Bone marrow (tissue), 2 donors: Measurements from ENCODE around the gene FAM186B.
A peak's percentile ranks its signal among the peaks of the same experiment; 100 is the strongest.

Source experiments
- DNase-seq, 2 donors: peaks; one replicate each; lab custom pipeline; 2025; lab: John Stamatoyannopoulos, UW

The FAM186B gene

GRCh38 chr12:49567611-49568441, 37.6 kb downstream of the FAM186B start, which contains the start of gene MCRS1:
MCRS1 (minus strand) TSS chr12:49568142; CDS start chr12:49566731, 1,411 bp downstream.
- DNase-seq = peak; percentile 90 to 92

GRCh38 chr12:49567302-49567610, 38.2 kb downstream of the FAM186B start:
- DNase-seq = no peak

GRCh38 chr12:49566361-49566760, 39.1 kb downstream of the FAM186B start:
- no peak for DNase-seq

GRCh38 chr12:49565406-49566265, 39.8 kb downstream of the FAM186B start:
- no peak for DNase-seq

GRCh38 chr12:49564686-49565405, 40.6 kb downstream of the FAM186B start:
- no peak for DNase-seq

GRCh38 chr12:49563951-49564685, 41.3 kb downstream of the FAM186B start:
- no peak for DNase-seq

- DNase-seq = no peak
Measured at GRCh38 chr12:49562831-49563230, 42.6 kb downstream of the FAM186B start.

GRCh38 chr12:49562233-49562632, 43.2 kb downstream of the FAM186B start:
- no peak for DNase-seq

- DNase-seq = no peak
Measured at GRCh38 chr12:49560695-49561094, 44.7 kb downstream of the FAM186B start.

GRCh38 chr12:49559011-49559675, 46.3 kb downstream of the FAM186B start:
- DNase-seq = no peak

GRCh38 chr12:49558526-49558925, 46.9 kb downstream of the FAM186B start:
- DNase-seq = no peak

GRCh38 chr12:49557917-49558215, 47.6 kb downstream of the FAM186B start:
- no peak for DNase-seq

GRCh38 chr12:49557187-49557916, 48.1 kb downstream of the FAM186B start:
- DNase-seq = no peak

- no peak for DNase-seq
Measured at GRCh38 chr12:49556391-49557186, 48.9 kb downstream of the FAM186B start.

GRCh38 chr12:49555631-49556390, 49.6 kb downstream of the FAM186B start:
- DNase-seq = no peak

GRCh38 chr12:49554266-49554665, 51.2 kb downstream of the FAM186B start:
- no peak for DNase-seq

GRCh38 chr12:49553512-49554088, 51.8 kb downstream of the FAM186B start:
- DNase-seq = no peak

- no peak for DNase-seq
Measured at GRCh38 chr12:49552899-49553298, 52.5 kb downstream of the FAM186B start.

GRCh38 chr12:49552425-49552824, 53.0 kb downstream of the FAM186B start:
- no peak for DNase-seq
